GM10847 (cell line): ENCODE data around the gene CACUL1.

Experiments
- POLR2A ChIP-seq: IDR thresholded peaks from 2 replicates; pipeline ENCODE4 v1.6.1; 2011; ENCODE audit not compliant: insufficient read length; ENCODE audit errors: extremely low read depth

Gene CACUL1

DNA sequence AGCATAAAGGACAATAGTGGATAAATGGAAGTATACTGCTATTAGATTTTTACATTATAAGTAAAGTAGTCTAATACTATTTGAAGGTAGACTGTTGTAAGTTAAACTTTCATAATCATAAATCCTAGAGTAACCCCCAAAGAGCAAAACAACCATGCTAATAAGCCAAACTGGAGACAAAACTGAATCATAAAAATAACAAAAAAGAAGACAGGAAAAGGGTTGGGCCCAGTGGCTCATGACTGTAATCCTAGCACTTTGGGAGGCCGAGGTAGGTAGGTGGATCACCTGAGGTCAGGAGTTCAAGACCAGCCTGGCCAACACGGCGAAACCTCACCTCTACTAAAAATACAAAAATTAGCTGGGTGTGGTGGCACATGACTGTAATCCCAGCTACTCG is 9.7 kb downstream of the CACUL1 start:
- TF ChIP-seq POLR2A: no peak

DNA sequence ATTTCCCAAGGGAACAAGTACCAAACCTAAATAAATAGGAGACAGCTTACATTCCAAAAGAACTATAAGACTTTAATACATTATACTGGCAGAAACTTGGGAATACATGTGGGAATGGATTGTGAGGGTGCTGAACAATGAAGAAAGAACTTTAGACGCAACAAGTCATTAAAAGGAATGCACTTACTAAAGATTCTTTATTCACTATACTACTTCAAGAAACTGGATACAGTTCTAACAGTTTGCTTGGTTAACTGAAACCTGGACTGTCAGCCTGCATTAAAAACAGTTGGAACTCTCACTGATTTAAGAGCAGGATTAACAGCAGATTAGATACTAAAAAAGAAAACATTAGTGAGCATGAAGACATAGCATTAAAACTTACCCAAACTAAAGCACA is 12.0 kb downstream of the CACUL1 start:
- no peak for TF ChIP-seq POLR2A

DNA sequence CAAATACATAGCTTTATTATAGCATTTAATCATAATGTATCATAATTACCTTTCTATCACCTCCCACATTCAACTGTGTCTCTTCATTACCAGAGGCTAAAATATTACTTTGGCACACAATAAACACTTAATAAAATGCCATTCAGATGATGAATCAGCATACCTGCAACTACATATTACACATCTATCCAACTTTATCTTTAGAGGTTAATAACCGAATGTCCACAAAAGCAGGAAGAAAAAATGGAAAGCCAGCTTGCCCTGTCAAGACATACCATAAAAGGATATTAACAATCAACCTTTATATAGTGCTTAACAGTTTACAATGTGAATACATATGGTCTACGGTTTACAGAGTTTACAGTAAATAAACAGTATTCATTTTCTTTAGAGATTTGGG is 12.7 kb downstream of the CACUL1 start:
- TF ChIP-seq POLR2A: no peak

DNA sequence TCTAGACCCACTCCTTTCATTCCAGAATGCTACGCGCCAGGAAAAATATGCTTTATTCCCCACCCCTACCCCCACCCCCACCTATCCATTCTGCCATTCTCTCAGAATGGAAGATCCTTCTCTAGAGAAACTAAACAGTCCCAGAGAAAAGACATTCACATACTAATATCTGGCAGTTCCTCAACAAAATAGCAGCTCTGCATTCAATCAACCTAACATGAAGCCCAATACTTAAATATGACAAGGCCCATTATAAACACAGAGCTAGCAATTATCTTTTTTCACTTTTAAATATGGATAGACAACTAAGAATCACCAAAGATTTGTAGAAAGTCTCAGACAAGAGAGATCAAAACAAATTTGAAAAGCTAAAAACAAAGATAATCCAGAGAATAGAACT is 16.4 kb downstream of the CACUL1 start:
- TF ChIP-seq POLR2A: no peak

DNA sequence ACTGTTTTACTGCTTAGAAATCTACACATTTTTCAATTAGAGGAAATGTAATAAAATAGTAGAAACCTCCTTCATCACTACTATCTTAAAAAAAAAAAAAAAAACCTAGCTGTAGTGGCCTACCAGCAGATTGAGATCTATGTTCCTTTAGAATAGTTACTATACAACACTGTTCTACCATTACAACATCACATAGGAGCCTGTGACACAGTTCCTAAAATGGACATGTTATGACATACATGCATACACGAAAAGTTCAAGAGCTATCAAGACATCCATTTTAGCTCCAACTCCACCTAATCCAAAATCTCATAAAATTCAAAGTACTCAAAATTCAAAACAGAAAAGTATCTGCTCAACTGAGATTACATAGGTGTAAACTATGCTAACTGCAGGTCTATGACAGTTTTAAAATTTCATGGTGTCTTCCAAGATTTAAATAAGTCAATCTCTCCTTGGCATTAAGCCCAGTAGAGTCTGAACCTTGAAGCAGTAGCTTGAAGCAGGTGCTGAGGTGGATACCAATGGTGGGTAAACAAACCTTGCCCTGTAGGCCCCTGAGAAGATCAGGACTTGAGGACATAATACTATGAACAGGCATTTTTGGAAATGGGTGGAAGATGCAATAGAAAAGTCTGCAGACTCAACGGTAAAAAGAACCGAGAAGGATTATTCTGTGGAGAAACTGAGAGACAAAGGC is 17.0 kb downstream of the CACUL1 start:
- TF ChIP-seq POLR2A: no peak

DNA sequence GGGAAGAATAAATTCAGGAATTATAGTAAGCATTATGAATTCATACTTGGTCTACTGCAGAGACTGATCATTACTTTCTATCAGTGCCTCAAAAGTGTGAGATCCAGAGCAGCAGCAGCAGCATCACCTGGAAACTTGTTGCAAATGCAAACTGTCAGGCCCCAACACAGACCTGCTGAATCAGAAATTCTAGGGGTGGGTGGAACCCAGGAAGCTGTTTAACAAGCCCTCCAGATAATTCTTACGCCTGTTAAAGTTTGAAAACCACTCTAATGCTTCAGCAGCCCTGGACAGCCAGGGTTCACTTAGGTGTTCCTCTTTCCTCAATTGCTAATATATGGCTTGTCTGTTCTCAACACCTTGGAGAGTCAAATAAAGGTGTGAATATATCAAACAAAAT is 19.5 kb downstream of the CACUL1 start:
- TF ChIP-seq POLR2A: no peak

DNA sequence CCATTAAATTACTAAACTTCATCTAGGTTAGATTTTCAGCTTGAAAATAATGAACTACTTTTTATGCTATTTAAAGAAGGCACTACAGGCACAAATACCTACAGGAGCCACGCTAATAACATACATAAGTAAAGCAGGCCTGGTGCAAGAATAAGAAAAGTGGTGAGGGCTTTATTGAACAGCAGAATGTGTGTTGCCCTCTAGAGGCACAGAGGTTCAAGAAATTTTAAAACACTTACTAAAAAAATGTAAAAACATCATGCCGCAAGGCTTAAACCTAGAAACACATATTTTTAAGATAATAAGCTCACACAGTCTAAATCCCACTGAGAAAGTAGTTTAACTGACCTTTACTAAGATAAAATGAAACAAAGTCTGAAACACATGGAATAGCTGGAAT is 20.3 kb downstream of the CACUL1 start:
- no peak for TF ChIP-seq POLR2A

DNA sequence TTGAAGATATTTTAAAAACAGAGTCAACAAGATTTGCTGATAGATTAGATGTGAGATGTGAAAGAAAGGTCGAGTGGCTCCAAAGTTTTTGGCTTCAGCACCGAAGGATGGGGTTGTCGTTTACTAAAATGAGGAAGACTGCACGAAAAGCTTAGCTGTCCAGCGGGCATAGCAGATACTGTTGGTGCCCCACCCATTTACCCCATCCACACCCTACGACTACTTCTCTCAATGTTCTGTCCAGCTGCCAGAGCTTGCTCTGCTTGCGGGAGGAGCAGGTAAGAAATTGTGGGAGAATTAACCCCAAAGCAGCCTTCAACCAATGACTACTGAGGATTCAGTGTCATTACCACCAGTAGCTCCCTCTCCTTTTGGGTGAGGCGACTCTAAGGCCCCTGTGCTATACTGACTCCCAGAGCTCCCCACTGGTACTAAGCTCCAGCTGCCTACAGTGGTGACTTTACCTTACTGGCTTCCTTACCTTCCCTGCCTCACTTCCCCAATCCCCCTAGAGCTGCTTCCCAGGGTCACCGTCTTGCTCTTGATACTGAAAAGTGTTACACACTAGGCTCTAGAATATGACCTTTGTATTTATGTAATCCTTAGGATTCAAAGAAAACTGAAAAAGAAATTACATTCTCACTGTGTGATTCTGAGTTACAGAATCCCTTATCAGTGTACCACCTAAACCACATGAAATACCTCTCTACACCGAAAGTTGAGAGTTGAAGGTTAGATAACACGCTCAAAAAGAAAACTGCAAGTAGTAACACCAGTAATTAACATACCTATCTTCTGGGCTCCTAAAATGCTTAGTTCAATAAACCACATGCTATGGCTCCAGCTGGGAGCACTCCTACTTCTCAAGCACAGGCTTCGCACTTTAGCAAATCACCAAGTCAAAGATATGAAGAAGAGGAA is 22.3 kb downstream of the CACUL1 start:
- TF ChIP-seq POLR2A: no peak

DNA sequence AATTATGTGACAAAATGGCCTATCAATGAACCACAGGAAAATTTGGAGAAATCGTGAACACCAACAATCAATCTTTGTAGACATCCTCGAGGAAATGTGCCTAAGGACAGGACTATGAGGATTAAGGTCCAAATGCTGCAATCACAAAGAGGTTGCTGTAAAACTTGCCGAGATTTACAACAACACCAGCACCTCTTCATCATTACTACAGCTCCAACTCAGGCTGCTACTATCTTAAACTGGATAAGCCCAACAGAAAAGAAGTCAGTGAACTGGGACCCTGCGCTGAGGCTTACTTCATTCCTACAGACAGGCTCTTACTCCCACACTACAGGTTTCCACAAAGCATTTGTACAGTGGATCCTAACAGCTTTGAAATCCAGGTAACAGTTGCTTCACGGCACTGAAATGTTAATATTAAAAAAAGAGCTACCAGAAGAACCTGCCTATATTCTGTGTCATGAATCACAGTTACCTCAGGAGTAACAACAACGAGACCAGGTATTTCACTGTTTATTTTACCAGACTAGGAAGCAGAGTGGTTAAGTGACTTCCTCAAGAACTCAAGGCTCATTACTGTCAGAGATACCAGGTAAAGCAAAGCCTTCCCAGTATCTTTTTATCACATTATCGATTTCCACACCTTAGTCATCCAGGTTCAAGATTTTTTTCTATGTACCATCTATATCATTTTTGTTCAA is 23.9 kb downstream of the CACUL1 start:
- TF ChIP-seq POLR2A: no peak

DNA sequence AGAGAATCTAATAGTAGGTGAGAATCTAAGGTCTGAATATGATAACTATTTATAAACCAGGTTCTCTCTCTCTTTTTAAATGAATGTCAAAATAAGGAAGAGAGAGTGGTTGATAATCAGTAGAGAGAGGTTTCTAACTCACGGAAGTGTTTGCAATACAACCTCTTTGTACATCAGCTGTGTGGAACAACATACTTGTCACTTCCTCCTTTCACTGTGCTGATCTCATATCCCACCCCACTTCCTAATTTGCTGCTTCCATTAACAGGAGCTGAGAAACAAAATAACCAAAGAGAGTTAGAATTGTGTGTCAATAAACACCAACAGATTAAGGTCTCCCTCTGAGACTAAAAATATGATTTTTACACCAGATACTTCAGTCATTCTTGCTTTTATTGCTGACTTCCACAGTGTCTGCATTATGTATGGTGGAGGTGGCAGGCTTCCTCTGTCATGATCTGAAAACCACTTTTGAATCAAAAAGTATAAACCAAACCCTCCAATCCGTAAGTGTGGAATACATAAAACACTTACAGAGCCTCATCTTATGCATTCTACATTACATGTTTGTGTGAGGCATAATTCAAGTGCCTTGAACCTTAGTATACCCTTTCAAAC is 25.0 kb downstream of the CACUL1 start:
- no peak for TF ChIP-seq POLR2A

DNA sequence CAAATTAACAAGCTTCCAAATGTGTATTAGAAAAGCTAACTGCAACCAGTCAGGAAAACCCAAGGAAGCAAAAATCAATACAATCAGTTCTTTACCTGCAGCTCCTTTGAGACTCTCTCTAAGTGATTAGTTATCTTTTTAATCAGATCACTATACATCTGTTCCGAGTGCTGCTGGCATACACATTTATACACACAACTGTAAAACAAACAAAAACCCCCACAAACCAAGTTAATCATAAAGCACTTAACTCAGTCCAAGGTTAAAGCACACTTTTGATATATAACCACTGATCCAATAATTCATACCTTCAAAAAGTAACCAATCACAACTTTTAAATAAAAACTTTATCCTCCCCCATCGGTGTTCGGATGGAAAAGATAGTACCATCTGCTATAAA is 25.6 kb downstream of the CACUL1 start:
- TF ChIP-seq POLR2A: no peak

DNA sequence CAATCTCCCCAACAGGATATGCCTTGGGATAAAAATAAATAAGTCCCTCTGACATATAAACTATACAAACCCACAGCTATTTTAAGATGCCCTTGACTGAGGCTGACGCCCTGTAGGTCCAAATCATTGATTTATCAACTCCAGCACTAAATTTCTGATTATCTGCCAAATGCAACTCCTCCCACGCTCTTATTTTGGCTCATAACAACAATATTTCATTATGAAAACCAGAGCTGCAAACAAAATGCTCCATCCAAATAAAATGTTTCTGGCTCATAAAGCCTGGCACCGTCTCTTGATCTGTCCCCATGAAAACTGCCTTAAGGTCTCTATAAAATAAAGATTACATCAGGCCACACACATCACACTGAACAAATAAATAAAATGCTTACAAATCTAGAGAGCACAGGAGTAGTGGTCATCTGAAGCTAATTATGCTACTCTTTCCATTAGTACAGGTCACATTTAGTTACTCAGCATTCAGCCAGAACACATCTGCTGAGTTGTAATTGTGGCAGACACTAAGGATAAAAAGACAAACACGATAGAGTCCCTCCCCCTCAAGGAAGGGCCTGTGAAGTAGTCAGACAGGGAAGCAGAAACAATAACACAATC is 28.8 kb downstream of the CACUL1 start:
- TF ChIP-seq POLR2A: no peak

DNA sequence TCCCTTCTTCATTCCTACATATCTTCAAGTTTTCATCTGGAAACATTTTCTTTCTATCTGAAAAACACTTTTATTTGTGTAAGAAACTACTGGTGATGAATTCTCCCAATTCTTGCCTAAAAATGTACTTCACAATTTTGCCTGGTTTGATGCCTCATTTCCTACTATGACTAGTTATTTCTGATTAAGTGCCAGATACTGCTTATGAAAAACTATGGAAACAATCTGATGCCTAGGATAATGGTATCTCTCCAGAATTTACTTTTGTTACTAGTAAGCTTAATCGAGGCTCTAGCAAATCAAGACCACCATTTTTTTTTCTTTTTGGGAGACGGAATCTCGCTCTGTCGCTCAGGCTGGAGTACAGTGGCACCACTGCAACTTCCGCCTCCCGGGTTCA is 31.3 kb downstream of the CACUL1 start:
- no peak for TF ChIP-seq POLR2A

DNA sequence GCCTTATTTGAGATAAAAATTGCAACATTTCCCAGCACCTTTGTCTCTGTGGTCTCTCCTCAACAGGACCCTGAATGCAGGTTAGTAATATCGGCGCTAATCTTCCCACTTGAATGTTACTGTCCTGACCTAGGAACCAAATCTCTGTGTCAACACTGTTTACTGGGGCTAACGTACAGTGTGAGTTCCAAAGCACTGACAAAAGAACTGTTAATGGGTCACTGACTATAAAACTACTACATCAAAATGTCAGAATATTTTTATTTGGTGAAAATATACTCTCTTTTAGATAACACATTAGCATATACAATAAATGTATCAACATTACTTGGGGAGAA is 33.3 kb downstream of the CACUL1 start:
- TF ChIP-seq POLR2A: no peak
